ENCODE results near the gene CEMIP. TPM values are rescaled to one million over a fixed set of nuclear protein-coding genes. Genes with fewer than 3 reads are reported as not detected.

The CEMIP gene
- total RNA-seq, 1 donor = 687 TPM

- Histone ChIP-seq H4K20me1 (ENCODE audit: insufficient read depth, low read length) (peaks cover 11% of the 10 kb centered on the region), H2AFZ (ENCODE audit: low read length) (no peak overlapping the region), H3K9me3 (ENCODE audit: low read depth, low read length) (no peaks in the 10 kb centered on the region), H3K79me2 (ENCODE audit: insufficient read depth, low read length) (peaks cover 52% of the 10 kb centered on the region), H3K4me2 (ENCODE audit: insufficient read depth, low read length) (no peak overlapping the region), H3K4me3 (ENCODE audit: insufficient read depth, low read length) (no peak overlapping the region), H3K27ac (ENCODE audit: low read depth, low read length) (no peak overlapping the region), H3K4me1 (ENCODE audit: insufficient read depth, low read length) (peaks cover 3% of the 10 kb centered on the region), H3K27me3 (ENCODE audit: insufficient read depth, low read length) (no peaks in the 10 kb centered on the region), H3K36me3 (ENCODE audit: insufficient read depth, low read length) (peaks cover 36% of the 10 kb centered on the region)
- TF ChIP-seq, protein P1, sequence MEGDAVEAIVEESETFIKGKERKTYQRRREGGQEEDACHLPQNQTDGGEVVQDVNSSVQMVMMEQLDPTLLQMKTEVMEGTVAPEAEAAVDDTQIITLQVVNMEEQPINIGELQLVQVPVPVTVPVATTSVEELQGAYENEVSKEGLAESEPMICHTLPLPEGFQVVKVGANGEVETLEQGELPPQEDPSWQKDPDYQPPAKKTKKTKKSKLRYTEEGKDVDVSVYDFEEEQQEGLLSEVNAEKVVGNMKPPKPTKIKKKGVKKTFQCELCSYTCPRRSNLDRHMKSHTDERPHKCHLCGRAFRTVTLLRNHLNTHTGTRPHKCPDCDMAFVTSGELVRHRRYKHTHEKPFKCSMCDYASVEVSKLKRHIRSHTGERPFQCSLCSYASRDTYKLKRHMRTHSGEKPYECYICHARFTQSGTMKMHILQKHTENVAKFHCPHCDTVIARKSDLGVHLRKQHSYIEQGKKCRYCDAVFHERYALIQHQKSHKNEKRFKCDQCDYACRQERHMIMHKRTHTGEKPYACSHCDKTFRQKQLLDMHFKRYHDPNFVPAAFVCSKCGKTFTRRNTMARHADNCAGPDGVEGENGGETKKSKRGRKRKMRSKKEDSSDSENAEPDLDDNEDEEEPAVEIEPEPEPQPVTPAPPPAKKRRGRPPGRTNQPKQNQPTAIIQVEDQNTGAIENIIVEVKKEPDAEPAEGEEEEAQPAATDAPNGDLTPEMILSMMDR (IDR thresholded peaks at IDR 0.05; ENCODE audit: extremely low read depth, low read depth, low read length) = no peak
- no peak for DNase-seq (ENCODE audit: insufficient read length, low spot score, missing footprints)
Measured at GRCh38 chr15:80979538-80980200, 200.5 kb downstream of the CEMIP start.

GRCh38 chr15:80982205-80982604 lies 203.0 kb downstream of the CEMIP start:
- H3K27me3 ChIP-seq (ENCODE audit: insufficient read depth, low read length) = no peaks in the 10 kb centered on the region
- H3K9me3 ChIP-seq (ENCODE audit: low read depth, low read length) = no peaks in the 10 kb centered on the region
- peaks cover 64% of the 10 kb centered on the region for H3K79me2 ChIP-seq (ENCODE audit: insufficient read depth, low read length)
- H3K27ac ChIP-seq (ENCODE audit: low read depth, low read length) = no peak overlapping the region
- peaks cover 16% of the 10 kb centered on the region for H4K20me1 ChIP-seq (ENCODE audit: insufficient read depth, low read length)
- H3K4me3 ChIP-seq (ENCODE audit: insufficient read depth, low read length) = no peak overlapping the region
- H3K36me3 ChIP-seq (ENCODE audit: insufficient read depth, low read length) = peaks cover 34% of the 10 kb centered on the region
- H3K4me1 ChIP-seq (ENCODE audit: insufficient read depth, low read length) = peaks cover 3% of the 10 kb centered on the region
- TF ChIP-seq, protein P1 (IDR thresholded peaks at IDR 0.05; ENCODE audit: extremely low read depth, low read depth, low read length) = no peak
- H3K4me2 ChIP-seq (ENCODE audit: insufficient read depth, low read length) = no peak overlapping the region
- H2AFZ ChIP-seq (ENCODE audit: low read length) = no peak overlapping the region
- DNase-seq (ENCODE audit: insufficient read length, low spot score, missing footprints) = no peak

- Histone ChIP-seq H3K4me1 (ENCODE audit: insufficient read depth, low read length) (peaks cover 3% of the 10 kb centered on the region), H3K36me3 (ENCODE audit: insufficient read depth, low read length) (peaks cover 28% of the 10 kb centered on the region), H3K9me3 (ENCODE audit: low read depth, low read length) (no peaks in the 10 kb centered on the region), H3K4me3 (ENCODE audit: insufficient read depth, low read length) (no peak overlapping the region), H4K20me1 (ENCODE audit: insufficient read depth, low read length) (peaks cover 14% of the 10 kb centered on the region), H3K27ac (ENCODE audit: low read depth, low read length) (no peak overlapping the region), H3K4me2 (ENCODE audit: insufficient read depth, low read length) (no peak overlapping the region), H3K27me3 (ENCODE audit: insufficient read depth, low read length) (no peaks in the 10 kb centered on the region), H3K79me2 (ENCODE audit: insufficient read depth, low read length) (peaks cover 64% of the 10 kb centered on the region), H2AFZ (ENCODE audit: low read length) (no peak overlapping the region)
- no peak for DNase-seq (ENCODE audit: insufficient read length, low spot score, missing footprints)
- TF ChIP-seq, protein P1 (IDR thresholded peaks at IDR 0.05; ENCODE audit: extremely low read depth, low read depth, low read length) = no peak
Measured at GRCh38 chr15:80982839-80983238, 203.7 kb downstream of the CEMIP start.

- no peak overlapping the region for H2AFZ ChIP-seq (ENCODE audit: low read length)
- H3K36me3 ChIP-seq (ENCODE audit: insufficient read depth, low read length) = peaks cover 9% of the 10 kb centered on the region
- H3K4me2 ChIP-seq (ENCODE audit: insufficient read depth, low read length) = no peak overlapping the region
- peaks cover 77% of the 10 kb centered on the region for H3K79me2 ChIP-seq (ENCODE audit: insufficient read depth, low read length)
- H3K27ac ChIP-seq (ENCODE audit: low read depth, low read length) = no peak overlapping the region
- TF ChIP-seq, protein P1 (IDR thresholded peaks at IDR 0.05; ENCODE audit: extremely low read depth, low read depth, low read length) = no peak
- H3K4me1 ChIP-seq (ENCODE audit: insufficient read depth, low read length) = peaks cover 12% of the 10 kb centered on the region
- H3K9me3 ChIP-seq (ENCODE audit: low read depth, low read length) = no peaks in the 10 kb centered on the region
- H4K20me1 ChIP-seq (ENCODE audit: insufficient read depth, low read length) = peaks cover 24% of the 10 kb centered on the region
- no peak overlapping the region for H3K4me3 ChIP-seq (ENCODE audit: insufficient read depth, low read length)
- no peaks in the 10 kb centered on the region for H3K27me3 ChIP-seq (ENCODE audit: insufficient read depth, low read length)
- no peak for DNase-seq (ENCODE audit: insufficient read length, low spot score, missing footprints)
Measured at GRCh38 chr15:80984856-80985255, 205.7 kb downstream of the CEMIP start.
